ENCODE results near the gene SRRM5. TPM values are rescaled to one million over a fixed set of nuclear protein-coding genes. Genes with fewer than 3 reads are reported as not detected.

Gene SRRM5
- total RNA-seq, 3 donors from 2014 or later (not counting 1 experiment from before 2014, with no cell fraction given): 0.24 to 0.75 (median 0.50) TPM

DNA sequence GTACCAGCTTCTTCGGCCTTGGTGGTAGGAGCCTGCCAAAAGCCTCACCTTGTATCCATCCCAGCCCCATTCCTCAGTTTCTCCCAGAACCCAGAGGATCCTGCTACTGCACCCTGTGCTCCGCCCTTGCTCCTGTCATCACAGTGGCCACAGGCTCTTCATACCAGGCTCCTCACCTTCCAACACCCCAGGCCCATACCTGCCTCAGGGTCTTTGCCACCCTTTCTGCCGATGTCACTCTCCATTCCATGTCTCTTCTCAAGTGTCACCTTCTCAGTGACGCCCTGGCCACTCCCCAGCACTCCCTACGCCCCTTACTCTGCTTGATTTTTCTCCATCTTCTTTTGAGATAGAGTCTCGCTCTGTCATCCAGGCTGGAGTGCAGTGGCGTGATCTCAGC lies 2.0 kb upstream of the SRRM5 start:
- Mint-ChIP-seq H3K9me3 (no peaks in the 10 kb centered on the region), H3K4me1 (peaks cover 25 to 61% of the 10 kb centered on the region in 2 donors), H3K27ac (no peak overlapping the region), H3K36me3 (no peaks in the 10 kb centered on the region), H3K4me3 (no peak overlapping the region), H3K27me3 (ENCODE audit: low read depth in 2 of 2) (no peaks in the 10 kb centered on the region)
- Histone ChIP-seq H3K4me1 (ENCODE audit: control insufficient read depth, insufficient read depth, low read length) (no peaks in the 10 kb centered on the region), H3K27ac (ENCODE audit: low read length) (no peak overlapping the region), H3K4me3 (ENCODE audit: low read length) (no peak overlapping the region), H3K36me3 (ENCODE audit: control insufficient read depth, insufficient read depth, low read length) (peaks cover 20% of the 10 kb centered on the region), H3K27me3 (ENCODE audit: control insufficient read depth, insufficient read depth, low read length) (no peaks in the 10 kb centered on the region), H3K9me3 (ENCODE audit: control insufficient read depth, insufficient read depth, low read length) (no peaks in the 10 kb centered on the region)
- 89% methylated on average over 7 of the region's 7 CpGs for WGBS (ENCODE audit: insufficient coverage)
- TF ChIP-seq, protein P1, sequence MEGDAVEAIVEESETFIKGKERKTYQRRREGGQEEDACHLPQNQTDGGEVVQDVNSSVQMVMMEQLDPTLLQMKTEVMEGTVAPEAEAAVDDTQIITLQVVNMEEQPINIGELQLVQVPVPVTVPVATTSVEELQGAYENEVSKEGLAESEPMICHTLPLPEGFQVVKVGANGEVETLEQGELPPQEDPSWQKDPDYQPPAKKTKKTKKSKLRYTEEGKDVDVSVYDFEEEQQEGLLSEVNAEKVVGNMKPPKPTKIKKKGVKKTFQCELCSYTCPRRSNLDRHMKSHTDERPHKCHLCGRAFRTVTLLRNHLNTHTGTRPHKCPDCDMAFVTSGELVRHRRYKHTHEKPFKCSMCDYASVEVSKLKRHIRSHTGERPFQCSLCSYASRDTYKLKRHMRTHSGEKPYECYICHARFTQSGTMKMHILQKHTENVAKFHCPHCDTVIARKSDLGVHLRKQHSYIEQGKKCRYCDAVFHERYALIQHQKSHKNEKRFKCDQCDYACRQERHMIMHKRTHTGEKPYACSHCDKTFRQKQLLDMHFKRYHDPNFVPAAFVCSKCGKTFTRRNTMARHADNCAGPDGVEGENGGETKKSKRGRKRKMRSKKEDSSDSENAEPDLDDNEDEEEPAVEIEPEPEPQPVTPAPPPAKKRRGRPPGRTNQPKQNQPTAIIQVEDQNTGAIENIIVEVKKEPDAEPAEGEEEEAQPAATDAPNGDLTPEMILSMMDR (IDR thresholded peaks at IDR 0.05): no peak
- intact Hi-C loops (cut with micrococcal nuclease): no loop called here
- no peak for ATAC-seq
- DNase-seq: no peak

DNA sequence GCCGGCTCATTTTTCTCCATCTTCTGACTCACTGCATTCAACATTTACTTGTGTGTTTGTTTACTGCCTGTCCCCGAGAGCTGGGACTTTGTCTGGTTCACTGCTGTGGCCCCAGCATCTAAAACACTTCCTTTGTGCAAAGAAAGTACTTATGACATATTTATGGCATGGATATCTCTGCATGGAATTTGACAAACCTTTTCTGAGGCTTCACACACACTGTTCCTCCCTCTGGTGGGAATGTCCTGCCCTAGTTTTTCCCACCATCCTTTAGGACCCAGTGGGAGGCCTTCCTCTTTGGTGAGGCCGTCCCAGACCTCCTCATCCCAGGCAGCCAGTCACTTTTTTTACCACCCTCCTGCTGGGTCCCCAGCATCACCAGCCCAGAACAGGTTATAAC lies 1.4 kb upstream of the SRRM5 start:
- no peaks in the 10 kb centered on the region for H3K27me3 Mint-ChIP-seq (ENCODE audit: low read depth in 2 of 2)
- H3K4me1 ChIP-seq (ENCODE audit: control insufficient read depth, insufficient read depth, low read length): no peaks in the 10 kb centered on the region
- intact Hi-C loops (cut with micrococcal nuclease): no loop called here
- no peaks in the 10 kb centered on the region for H3K9me3 Mint-ChIP-seq
- no peak for DNase-seq
- peaks cover 20% of the 10 kb centered on the region for H3K36me3 ChIP-seq (ENCODE audit: control insufficient read depth, insufficient read depth, low read length)
- no peak overlapping the region for H3K27ac ChIP-seq (ENCODE audit: low read length)
- H3K36me3 Mint-ChIP-seq: no peaks in the 10 kb centered on the region
- no peak for ATAC-seq
- no peak overlapping the region for H3K4me3 Mint-ChIP-seq
- TF ChIP-seq, protein P1 (IDR thresholded peaks at IDR 0.05): no peak
- peaks cover 25 to 63% of the 10 kb centered on the region in 2 donors for H3K4me1 Mint-ChIP-seq
- H3K27me3 ChIP-seq (ENCODE audit: control insufficient read depth, insufficient read depth, low read length): no peaks in the 10 kb centered on the region
- WGBS (ENCODE audit: insufficient coverage): 88% methylated on average over 3 of the region's 3 CpGs
- no peaks in the 10 kb centered on the region for H3K9me3 ChIP-seq (ENCODE audit: control insufficient read depth, insufficient read depth, low read length)
- peak overlapping the region in 1 of 2 donors; percentile 52 for H3K27ac Mint-ChIP-seq
- H3K4me3 ChIP-seq (ENCODE audit: low read length): no peak overlapping the region

DNA sequence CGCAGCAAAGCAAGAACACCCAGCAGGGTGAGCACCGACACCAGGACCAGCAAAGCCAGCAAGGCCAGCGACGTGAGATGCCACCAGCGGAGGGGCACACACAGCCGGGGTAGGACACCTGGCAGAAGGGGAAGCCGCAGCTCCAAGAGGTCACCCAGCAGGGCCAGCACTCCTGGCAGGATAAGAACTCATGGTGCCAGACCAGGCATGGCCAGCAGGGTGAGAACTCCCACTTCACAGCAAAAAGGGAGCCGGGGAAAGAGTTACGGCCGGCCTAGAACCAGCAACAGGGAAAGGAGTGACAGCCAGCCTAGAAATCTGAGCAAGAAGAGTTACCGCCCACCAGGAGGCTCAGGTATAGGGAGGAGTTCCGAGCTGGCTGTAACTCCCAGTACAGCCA lies 486 bp downstream of the SRRM5 start:
- H3K4me3 Mint-ChIP-seq: no peak overlapping the region
- peaks cover 24 to 73% of the 10 kb centered on the region in 2 donors for H3K4me1 Mint-ChIP-seq
- WGBS (ENCODE audit: insufficient coverage): 99% methylated on average over 12 of the region's 12 CpGs
- Histone ChIP-seq H3K27me3 (ENCODE audit: control insufficient read depth, insufficient read depth, low read length) (no peaks in the 10 kb centered on the region), H3K4me1 (ENCODE audit: control insufficient read depth, insufficient read depth, low read length) (no peaks in the 10 kb centered on the region), H3K4me3 (ENCODE audit: low read length) (no peak overlapping the region), H3K27ac (ENCODE audit: low read length) (no peak overlapping the region), H3K9me3 (ENCODE audit: control insufficient read depth, insufficient read depth, low read length) (no peaks in the 10 kb centered on the region), H3K36me3 (ENCODE audit: control insufficient read depth, insufficient read depth, low read length) (peaks cover 18% of the 10 kb centered on the region)
- H3K27me3 Mint-ChIP-seq (ENCODE audit: low read depth in 2 of 2): no peaks in the 10 kb centered on the region
- H3K9me3 Mint-ChIP-seq: no peaks in the 10 kb centered on the region
- H3K36me3 Mint-ChIP-seq: no peaks in the 10 kb centered on the region
- H3K27ac Mint-ChIP-seq: peak overlapping the region in 1 of 2 donors; percentile 5
- intact Hi-C loops (cut with micrococcal nuclease): no loop called here
- DNase-seq: no peak
- TF ChIP-seq, protein P1 (IDR thresholded peaks at IDR 0.05): no peak
- ATAC-seq: no peak

DNA sequence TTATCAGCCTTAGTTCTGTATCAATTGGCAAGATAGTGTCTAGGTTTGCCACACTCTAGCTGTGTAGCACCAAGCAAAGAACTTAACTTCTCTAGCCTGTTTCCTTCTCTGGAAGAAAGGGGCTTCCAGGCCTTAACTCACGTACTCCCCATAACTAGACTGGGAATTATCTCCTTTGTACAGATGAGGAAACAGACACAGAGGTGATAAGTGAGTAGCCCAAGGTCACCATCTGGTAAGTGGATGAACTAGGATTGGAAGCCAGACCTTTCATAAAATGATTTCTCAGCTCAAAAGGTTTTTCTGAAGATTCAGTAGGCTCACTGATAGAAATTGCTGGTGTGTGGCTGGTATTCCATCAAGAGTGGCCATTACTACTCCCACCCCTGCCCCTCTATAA lies 4.4 kb downstream of the SRRM5 start:
- WGBS (ENCODE audit: insufficient coverage): no CpG with 5 or more reads among the region's 1 CpG
- ATAC-seq: no peak

More for the DNA sequence above, 4.4 kb downstream of the SRRM5 start:
- Histone ChIP-seq H3K27me3 (ENCODE audit: control insufficient read depth, insufficient read depth, low read length) (no peaks in the 10 kb centered on the region), H3K4me3 (ENCODE audit: low read length) (no peak overlapping the region), H3K9me3 (ENCODE audit: control insufficient read depth, insufficient read depth, low read length) (no peaks in the 10 kb centered on the region), H3K4me1 (ENCODE audit: control insufficient read depth, insufficient read depth, low read length) (peaks cover 18% of the 10 kb centered on the region), H3K27ac (ENCODE audit: low read length) (no peak overlapping the region), H3K36me3 (ENCODE audit: control insufficient read depth, insufficient read depth, low read length) (peaks cover 18% of the 10 kb centered on the region)
- TF ChIP-seq, protein P1 (IDR thresholded peaks at IDR 0.05): no peak
- Mint-ChIP-seq H3K4me1 (peaks cover 46 to 75% of the 10 kb centered on the region in 2 donors), H3K4me3 (no peak overlapping the region), H3K36me3 (no peaks in the 10 kb centered on the region), H3K27ac (peak overlapping the region; percentile 35 to 72), H3K27me3 (ENCODE audit: low read depth in 2 of 2) (no peaks in the 10 kb centered on the region), H3K9me3 (no peaks in the 10 kb centered on the region)
- intact Hi-C loops (cut with micrococcal nuclease): no loop called here
- no peak for DNase-seq
